ENCODE results near the gene SPRYD7. TPM values are rescaled to one million over a fixed set of nuclear protein-coding genes. Genes with fewer than 3 reads are reported as not detected.

SPRYD7 gene
- polyA plus RNA-seq, 10 donors = 9.9 to 15.8 (median 12.3) TPM

DNA sequence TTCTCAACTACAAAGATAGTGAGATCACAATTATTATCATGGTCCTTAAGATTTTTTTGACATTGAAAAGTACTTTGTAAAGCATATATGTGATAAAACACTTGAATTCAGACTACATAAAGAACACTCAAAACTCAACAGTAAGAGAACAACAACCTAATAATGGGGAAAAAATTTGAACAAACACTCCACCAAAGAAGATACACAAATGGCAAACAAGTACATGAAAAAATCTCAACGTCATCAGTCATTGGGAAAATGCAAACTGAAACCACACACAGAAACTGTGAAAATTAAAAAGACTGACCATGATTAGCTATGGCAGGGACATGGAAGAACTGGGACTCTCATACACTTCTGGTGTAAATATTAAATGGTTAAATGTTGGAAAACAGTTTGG, 70.9 kb downstream of the SPRYD7 start:
- no peak for DNase-seq

- no peak for DNase-seq
Measured at GRCh38 chr13:49864509-49864908, 71.6 kb downstream of the SPRYD7 start.

Other genes starting within 250 kb of the SPRYD7 start
- 10 to 100 TPM; 20.9 to 32.0 (median 23.9) TPM for gene EBPL, start 244.9 kb downstream of the SPRYD7 start, polyA plus RNA-seq (ENCODE audit: insufficient read length in 10 of 10)
- gene KPNA3, start 143.7 kb downstream of the SPRYD7 start, polyA plus RNA-seq (ENCODE audit: insufficient read length in 10 of 10) = 10 to 100 TPM; 33.3 to 48.1 (median 40.3) TPM
- 10 to 100 TPM; 21.2 to 31.5 (median 28.0) TPM for gene TRIM13, start 60.7 kb upstream of the SPRYD7 start, polyA plus RNA-seq (ENCODE audit: insufficient read length in 10 of 10)
- gene KCNRG, start 79.1 kb upstream of the SPRYD7 start, polyA plus RNA-seq (ENCODE audit: insufficient read length in 10 of 10) = 1 to 10 TPM in 4 of 10 donors, under 1 TPM in 6; 0.47 to 2.0 (median 0.93) TPM